Progenitor cell of endocrine pancreas (in vitro differentiated cells): ENCODE data around the gene BAIAP2L1. TPM values are rescaled to one million over a fixed set of nuclear protein-coding genes. Genes with fewer than 3 reads are reported as not detected.

ENCODE experiments used
- DNase-seq: peaks from one replicate; pipeline ENCODE4 v3.0.0; 2021; ENCODE audit warnings: low spot score; ENCODE audit not compliant: unreplicated experiment
- H3K27ac Mint-ChIP-seq: 2 replicates; pipeline ENCODE4 v1.8.0; 2021; ENCODE audit warnings: mild to moderate bottlenecking, moderate library complexity, mixed read lengths
- H3K27me3 Mint-ChIP-seq: 2 replicates; pipeline ENCODE4 v1.8.0; 2021; ENCODE audit warnings: mixed read lengths
- H3K36me3 Mint-ChIP-seq: 2 replicates; pipeline ENCODE4 v1.8.0; 2022; ENCODE audit warnings: mixed read lengths; ENCODE audit not compliant: insufficient read depth
- H3K4me1 Mint-ChIP-seq: 2 replicates; pipeline ENCODE4 v1.8.0; 2021; ENCODE audit warnings: low read depth, mixed read lengths
- H3K4me3 Mint-ChIP-seq: 2 replicates; pipeline ENCODE4 v1.8.0; 2021; ENCODE audit warnings: low read depth, mild to moderate bottlenecking, moderate library complexity, mixed read lengths
- H3K9me3 Mint-ChIP-seq: 2 replicates; pipeline ENCODE4 v1.8.0; 2021; ENCODE audit warnings: low read depth, mixed read lengths
- total RNA-seq: library from RNA; stranded (reverse); gene quantifications from 2 replicates; pipeline ENCODE4 v1.2.1, GENCODE V29; 2021
- TF ChIP-seq, protein P1 (sequence below): fragments of 200-600 bp; sonication (generic); IDR thresholded peaks from one replicate; pipeline ENCODE4 v1.5.0; 2021; ENCODE audit warnings: antibody characterized with exemption, mild to moderate bottlenecking; ENCODE audit not compliant: unreplicated experiment

The BAIAP2L1 gene
- total RNA-seq, 1 donor from 2014 or later, result 34.2 TPM

DNA sequence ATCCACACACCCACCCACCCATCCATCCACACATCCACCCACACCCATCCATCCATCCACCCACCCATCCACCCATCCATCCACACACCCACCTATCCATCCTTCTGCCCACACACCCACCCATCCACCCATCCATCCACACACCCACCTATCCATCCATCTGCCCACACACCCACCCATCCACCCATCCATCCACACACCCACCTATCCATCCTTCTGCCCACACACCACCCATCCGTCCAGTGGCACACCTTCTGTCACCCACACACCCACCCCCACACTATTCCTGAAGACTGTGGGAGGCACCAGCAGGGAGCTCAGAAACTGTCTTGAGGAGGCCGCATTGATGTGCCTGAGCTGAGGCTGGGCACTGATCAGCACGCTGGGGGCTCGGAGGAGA lies 158.0 kb downstream of the BAIAP2L1 start:
- Mint-ChIP-seq H3K36me3 (peaks cover 10% of the 10 kb centered on the region), H3K4me3 (no peak overlapping the region), H3K9me3 (no peaks in the 10 kb centered on the region), H3K27ac (no peak overlapping the region), H3K27me3 (no peaks in the 10 kb centered on the region), H3K4me1 (no peaks in the 10 kb centered on the region)
- no peak for DNase-seq
- TF ChIP-seq, protein P1, sequence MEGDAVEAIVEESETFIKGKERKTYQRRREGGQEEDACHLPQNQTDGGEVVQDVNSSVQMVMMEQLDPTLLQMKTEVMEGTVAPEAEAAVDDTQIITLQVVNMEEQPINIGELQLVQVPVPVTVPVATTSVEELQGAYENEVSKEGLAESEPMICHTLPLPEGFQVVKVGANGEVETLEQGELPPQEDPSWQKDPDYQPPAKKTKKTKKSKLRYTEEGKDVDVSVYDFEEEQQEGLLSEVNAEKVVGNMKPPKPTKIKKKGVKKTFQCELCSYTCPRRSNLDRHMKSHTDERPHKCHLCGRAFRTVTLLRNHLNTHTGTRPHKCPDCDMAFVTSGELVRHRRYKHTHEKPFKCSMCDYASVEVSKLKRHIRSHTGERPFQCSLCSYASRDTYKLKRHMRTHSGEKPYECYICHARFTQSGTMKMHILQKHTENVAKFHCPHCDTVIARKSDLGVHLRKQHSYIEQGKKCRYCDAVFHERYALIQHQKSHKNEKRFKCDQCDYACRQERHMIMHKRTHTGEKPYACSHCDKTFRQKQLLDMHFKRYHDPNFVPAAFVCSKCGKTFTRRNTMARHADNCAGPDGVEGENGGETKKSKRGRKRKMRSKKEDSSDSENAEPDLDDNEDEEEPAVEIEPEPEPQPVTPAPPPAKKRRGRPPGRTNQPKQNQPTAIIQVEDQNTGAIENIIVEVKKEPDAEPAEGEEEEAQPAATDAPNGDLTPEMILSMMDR, result no peak

DNA sequence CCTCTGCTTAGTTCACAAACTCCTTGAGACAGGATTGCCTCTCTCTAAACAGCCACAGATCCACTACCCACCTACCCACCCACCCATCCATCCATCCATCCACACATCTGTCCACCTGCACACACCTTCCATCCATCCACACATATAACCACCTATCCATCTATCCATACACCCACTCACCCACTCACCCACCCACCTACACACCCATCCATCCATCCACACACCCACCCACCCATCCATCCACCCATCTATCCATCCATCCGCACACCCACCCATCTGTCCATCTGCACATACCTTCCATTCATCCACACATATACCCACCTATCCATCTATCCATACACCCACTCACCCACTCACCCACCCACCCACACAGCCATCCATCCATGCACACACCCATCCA lies 158.5 kb downstream of the BAIAP2L1 start:
- no peak for DNase-seq
- Mint-ChIP-seq H3K27ac (no peak overlapping the region), H3K4me3 (no peak overlapping the region), H3K9me3 (no peaks in the 10 kb centered on the region), H3K27me3 (no peaks in the 10 kb centered on the region), H3K36me3 (peaks cover 10% of the 10 kb centered on the region), H3K4me1 (no peaks in the 10 kb centered on the region)
- TF ChIP-seq, protein P1, result no peak

DNA sequence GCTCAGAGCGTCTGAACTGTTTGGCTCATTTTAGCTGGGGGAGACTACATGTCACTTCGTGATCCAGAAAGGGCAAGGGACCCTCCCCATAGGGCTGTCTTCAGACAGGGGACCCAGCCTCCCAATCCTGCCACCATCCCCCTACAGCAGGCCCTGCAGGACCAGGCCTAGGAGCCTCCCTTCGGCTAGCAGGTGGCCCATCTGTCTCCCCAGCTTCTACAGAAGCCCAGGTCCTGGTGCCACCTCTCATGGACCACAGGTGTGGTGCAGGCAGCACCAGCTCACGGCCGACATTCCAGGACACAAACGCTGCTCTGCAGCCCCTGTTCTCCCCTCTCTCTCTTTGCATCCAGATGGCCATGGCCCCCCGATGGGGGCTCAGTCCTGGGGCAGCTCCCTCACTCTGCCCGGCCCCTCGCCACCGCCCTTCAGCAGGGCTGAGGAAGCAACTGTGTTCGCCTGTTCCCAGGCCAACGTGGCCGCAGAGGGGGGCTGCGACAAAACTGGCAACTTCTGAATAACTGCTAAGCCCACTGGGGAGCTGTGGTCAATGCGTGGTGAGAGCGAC lies 159.1 kb downstream of the BAIAP2L1 start:
- Mint-ChIP-seq H3K4me1 (no peaks in the 10 kb centered on the region), H3K4me3 (no peak overlapping the region), H3K27ac (no peak overlapping the region), H3K36me3 (peaks cover 10% of the 10 kb centered on the region), H3K27me3 (no peaks in the 10 kb centered on the region), H3K9me3 (no peaks in the 10 kb centered on the region)
- no peak for DNase-seq
- TF ChIP-seq, protein P1, result no peak

Other genes starting within 250 kb of the BAIAP2L1 start
- 0.57 and 1.7 TPM in 2 replicates for gene BHLHA15, start 189.7 kb downstream of the BAIAP2L1 start, total RNA-seq
- gene TECPR1, start 148.9 kb downstream of the BAIAP2L1 start, total RNA-seq, result 40.8 and 41.6 TPM in 2 replicates
- 124 and 125 TPM in 2 replicates for gene BRI3, start 119.4 kb downstream of the BAIAP2L1 start, total RNA-seq
- gene NPTX2, start 216.2 kb upstream of the BAIAP2L1 start, total RNA-seq, result 0.14 and 0.31 TPM in 2 replicates